GM19240 (cell line): Measurements from ENCODE around the gene CLIC3.

Experiments
- DNase-seq: peaks from one replicate; pipeline ENCODE4 v3.0.0; 2011; ENCODE audit warnings: low spot score; ENCODE audit not compliant: insufficient read length

CLIC3 gene

GRCh38 chr9:136981588-136982231 lies 14.7 kb downstream of the CLIC3 start:
- no peak for DNase-seq

- no peak for DNase-seq
Measured at GRCh38 chr9:136980669-136981478, 15.5 kb downstream of the CLIC3 start.

GRCh38 chr9:136979769-136980587 lies 16.4 kb downstream of the CLIC3 start:
- no peak for DNase-seq

DNA sequence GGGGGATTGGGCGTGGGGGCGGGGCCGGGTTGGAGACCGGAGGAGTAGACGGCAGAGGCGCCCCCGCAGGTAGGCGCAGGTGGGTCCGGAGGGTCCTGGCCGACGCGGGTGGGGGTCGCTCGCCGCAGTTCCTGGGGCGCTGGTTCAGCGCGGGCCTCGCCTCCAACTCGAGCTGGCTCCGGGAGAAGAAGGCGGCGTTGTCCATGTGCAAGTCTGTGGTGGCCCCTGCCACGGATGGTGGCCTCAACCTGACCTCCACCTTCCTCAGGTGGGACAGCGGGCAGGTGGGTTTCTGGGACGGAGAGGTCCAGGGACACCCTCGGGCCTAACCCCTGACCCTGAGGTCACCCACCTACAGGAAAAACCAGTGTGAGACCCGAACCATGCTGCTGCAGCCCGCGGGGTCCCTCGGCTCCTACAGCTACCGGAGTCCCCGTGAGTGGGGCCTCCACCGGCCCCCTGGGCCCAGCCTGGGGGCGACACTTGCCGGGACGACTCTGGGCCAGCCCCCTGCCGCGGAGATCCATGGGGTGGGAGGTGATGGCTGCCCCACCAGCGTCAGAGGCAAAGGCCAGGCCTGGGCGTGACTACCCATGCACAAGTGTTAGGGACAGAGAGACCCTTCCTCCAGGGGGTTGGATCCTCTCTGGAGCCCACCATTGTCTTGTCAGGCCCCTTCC lies 17.4 kb downstream of the CLIC3 start:
- DNase-seq = no peak

DNA sequence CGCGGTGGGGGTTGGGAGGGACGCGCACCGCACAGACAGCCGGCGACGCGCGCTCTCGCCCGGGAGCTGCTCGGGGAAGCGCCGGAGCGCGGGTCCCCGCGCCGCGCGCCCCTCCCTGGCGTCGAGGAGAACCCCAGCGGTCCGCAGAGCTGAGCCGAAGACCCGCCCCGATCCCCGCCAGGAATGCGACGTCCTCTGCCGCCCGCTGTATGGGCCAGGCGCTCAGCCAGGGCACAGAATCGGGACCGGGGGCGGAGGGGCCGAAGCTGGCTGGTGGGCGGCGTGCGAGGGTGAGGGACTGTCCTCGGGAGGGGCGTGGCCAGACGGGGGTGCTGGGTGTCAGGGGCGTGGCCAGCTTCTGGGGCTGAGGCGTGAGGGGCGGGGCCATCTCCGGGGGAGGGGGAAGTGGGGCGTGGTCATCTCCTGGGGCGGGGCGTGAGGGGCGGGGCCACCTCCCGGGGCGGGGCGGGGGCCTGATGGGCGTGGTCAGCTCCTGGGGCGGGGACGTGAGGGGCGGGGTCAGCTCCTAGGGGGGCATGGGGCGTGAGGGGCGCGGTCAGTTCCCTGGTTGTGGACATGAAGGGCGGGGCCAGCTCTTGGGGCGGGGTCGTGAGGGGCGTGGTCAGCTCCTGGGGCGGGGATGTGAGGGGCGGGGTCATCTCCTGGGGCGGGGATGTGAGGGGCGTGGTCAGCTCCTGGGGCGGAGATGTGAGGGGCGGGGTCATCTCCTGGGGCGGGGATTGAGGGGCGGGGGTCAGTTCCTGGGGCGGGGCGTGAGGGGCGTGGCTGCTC lies 18.1 kb downstream of the CLIC3 start:
- DNase-seq = no peak

GRCh38 chr9:136977649-136978072 lies 18.7 kb downstream of the CLIC3 start:
- DNase-seq = no peak

DNA sequence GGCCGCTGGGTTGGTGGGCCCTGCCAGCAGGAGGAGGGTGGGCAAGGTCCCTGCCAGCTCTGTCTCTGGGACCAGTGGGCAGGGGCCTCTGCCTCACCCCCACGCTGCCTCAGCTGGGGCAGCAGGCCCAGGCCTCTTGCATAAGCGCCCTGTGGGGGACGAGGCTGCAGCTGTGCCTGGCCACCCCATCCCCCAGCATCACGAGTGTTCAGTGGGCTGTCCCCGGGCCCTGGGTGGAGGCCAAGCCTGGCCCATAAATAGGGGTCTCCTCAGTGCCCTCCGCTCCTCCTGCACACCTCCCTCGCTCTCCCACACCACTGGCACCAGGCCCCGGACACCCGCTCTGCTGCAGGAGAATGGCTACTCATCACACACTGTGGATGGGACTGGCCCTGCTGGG lies 19.1 kb downstream of the CLIC3 start, which contains the start of gene PTGDS:
TSS of gene PTGDS (plus strand) at position 282 of the 400 bp plus-strand sequence. CDS start at position 357, 75 bp downstream.
- no peak for DNase-seq

GRCh38 chr9:136975644-136976043 lies 20.7 kb downstream of the CLIC3 start:
- DNase-seq = no peak

DNA sequence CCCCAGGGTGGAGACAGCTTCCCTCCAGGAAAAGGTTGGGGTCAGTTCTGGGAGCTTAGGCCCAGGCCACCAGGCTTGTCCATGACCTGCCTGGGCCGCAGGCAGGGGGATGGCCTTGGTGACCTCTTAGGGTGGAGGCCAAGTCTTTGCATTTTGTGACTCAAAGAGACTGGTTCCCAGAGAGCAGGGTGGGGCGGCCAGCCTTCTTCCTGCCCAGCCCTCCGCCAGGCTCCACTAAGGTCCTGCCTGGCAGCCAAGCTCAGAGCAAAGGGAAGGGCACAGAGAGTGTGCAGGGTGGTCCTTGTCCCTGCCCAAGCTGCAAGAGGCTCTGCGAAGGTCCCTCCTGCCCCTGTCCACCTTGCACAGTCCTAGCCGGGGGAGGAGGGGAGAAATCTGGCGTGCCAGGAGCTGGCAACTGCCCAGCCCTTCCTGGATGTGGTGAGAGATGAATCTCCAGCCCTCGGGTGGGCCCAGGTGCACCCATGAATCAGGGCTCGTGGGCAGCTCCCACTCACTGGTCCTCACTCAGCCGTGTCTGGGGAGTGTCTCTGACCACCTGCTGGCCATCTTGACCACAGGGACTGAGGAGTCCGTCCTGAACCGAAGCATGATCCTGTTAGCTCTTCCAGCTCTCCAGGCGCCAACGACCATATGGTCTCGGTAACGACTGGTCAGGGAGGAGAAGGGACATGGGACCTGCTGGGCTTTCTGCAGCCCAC lies 21.4 kb downstream of the CLIC3 start:
- DNase-seq = no peak

GRCh38 chr9:136973618-136974617 lies 22.4 kb downstream of the CLIC3 start:
- DNase-seq = no peak

DNA sequence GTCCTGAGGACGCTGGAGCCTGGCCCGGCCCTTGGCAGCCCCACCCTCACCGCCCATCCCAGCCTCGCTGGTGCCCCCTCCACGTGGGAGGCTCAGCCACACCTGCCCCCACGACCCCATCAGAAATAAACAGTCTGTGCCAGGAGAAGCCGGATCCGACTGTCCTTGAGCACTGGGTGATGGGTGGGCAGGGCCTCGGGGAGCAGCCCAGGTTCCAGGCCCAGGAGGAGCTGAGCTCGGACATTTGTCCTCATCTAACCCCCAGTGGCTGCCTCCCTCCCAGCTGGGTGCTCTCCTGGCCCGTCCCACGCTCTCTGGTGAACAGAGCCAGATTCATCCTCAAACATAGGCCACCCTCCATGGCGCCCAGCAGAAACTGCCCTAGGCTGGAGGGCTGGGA lies 23.6 kb downstream of the CLIC3 start:
- no peak for DNase-seq

GRCh38 chr9:136972335-136972734 lies 24.0 kb downstream of the CLIC3 start:
- no peak for DNase-seq

GRCh38 chr9:136971746-136972145 lies 24.6 kb downstream of the CLIC3 start:
- no peak for DNase-seq

DNA sequence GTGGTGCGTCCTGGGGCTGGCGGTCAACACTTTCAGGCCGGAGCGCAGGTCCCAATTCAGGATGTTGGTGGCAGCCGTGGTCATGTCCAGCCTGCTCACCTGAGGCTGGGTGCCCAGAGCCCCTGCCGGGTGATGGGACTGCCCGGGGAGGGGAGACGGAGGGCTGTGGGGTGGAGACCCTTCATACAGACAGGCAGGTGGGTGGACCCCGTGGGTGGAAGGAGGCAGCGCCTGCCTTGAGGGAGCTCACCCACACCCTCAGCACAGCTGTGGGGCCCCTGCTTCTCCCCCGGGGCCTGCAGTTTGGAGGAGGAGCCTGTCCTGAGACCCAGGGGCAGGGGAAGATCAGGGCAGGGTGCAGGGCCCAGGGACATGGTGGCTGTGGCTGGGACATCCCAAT lies 26.0 kb downstream of the CLIC3 start:
- DNase-seq = no peak

DNA sequence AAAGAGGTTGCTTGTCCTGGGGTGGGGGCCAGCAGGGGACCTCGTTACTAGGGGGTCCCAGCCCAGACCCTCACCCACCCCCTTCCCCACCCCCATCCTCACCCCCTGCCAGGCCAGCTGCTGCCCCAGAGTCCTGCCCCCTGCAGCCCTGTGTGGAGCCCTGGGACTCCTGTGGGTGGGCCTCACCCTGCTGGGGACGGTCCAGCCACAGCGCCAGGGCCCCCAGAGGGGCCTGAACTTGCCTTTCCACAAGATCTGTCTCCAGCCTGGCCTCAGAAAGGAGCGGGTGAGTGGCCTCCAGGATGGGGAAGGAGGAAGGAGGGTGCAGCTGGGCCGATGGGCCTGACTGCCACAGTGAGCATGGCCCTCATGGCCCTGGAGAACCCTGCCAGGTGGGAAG lies 26.6 kb downstream of the CLIC3 start:
- DNase-seq = no peak

- DNase-seq = no peak
Measured at GRCh38 chr9:136969150-136969549, 27.2 kb downstream of the CLIC3 start.

- no peak for DNase-seq
Measured at GRCh38 chr9:136968333-136969127, 27.8 kb downstream of the CLIC3 start.
